Umbilical cord (tissue), 2 donors: Measurements from ENCODE around the gene C7orf57. TPM values are rescaled to one million over a fixed set of nuclear protein-coding genes. Genes with fewer than 3 reads are reported as not detected.
A peak's percentile ranks its signal among the peaks of the same experiment; 100 is the strongest.

Experiments used
- DNase-seq: peaks from one replicate; pipeline ENCODE4 v3.0.0-alpha.2; 2015; ENCODE audit warnings: low spot score
- total RNA-seq: library from RNA; depleted of rRNA; stranded (reverse); fragments of >200 nt; gene quantifications from one replicate; pipeline ENCODE4 v1.2.3, GENCODE V29; 2014; ENCODE audit warnings: low replicate concordance; ENCODE audit not compliant: insufficient read depth

Gene C7orf57
- total RNA-seq, 1 donor from 2014 or later = 1.2 TPM

DNA sequence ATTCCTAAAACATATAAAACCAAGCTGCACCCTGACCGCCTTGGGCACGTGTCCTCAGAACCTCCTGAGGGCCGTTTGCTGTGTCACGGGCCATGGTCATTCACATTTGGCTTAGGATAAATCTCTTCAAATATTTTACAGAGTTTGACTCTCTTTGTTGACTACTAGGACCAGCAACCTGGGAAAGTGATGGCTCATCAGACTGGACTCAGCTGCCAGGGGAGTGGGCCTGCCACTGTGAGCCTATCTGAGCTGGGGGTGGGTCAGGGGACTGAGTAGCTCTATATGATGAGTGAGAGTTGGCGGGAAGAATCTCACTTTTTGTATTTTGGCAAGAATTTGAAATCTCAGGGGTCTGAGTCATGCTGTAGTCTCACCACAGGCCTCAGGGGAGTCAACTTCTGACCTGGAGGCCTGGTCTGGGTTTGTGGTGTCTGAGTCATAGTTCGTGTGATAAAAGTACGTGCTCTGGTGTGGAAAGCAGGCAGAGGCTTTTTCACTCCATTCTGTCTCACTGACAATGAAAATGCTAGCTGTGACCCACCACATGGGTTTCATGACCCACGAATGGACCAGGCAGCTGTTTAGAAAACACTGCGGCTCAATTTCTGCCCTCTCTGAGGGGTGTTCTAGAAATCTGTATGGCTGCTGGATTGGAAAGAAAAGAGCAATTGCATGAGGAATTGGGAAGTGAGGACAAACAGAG lies 49.5 kb downstream of the C7orf57 start:
- DNase-seq = peak; percentile 97

DNA sequence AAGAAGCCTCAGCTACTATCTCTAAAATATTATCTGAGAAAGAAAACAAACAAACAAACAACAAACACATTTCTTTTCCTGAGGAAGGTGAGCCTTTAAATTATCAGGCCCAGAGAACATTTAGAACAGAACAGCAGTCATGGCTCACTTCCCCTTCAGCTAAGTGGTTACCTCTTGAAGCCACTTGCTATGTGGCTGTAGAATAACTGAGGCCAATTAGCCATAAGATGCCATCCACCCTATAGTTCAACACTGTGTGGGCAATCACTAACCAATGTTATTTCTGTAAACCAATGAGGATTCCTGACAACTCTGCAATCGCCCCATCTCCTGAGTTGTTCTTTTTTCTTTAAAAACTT lies 50.1 kb downstream of the C7orf57 start:
- no peak for DNase-seq

DNA sequence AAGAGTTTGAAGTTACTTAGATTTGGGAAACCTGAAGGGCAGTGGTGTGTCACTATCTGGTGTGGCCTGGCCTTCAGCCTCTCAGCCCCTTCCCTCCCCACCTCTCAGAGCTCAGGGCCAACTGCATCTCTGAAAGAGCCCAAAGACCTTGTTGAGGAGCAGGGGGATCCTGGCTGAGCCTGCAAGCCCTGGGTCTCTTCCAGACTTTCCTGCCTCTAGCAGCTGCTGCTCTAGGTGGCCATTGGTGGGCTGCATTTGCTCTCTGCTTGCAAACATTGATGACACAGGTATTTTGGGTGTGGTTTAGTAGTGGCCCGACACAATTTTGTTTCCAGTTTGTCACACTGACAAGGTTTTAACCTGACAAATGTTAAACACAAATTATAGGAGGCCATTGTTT lies 50.6 kb downstream of the C7orf57 start:
- DNase-seq = no peak

DNA sequence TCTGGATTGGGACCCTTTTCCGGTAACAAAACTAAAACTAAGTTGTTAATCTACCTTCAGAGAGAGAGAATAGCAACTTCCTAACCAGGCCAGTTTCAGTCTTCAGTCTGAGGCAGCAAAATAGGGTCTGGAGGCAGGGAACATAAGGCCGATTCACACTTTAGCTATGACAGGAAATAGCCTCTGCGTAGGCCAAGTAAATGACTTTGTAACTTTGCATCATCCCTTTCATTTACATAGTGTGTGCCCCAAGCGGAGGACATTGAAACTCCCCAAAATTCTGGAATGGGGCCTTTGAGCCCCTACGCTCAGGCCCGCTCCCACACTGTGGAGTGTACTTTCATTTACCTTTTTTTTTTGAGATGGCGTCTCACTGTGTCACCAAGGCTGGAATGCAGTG lies 52.0 kb downstream of the C7orf57 start:
- no peak for DNase-seq

DNA sequence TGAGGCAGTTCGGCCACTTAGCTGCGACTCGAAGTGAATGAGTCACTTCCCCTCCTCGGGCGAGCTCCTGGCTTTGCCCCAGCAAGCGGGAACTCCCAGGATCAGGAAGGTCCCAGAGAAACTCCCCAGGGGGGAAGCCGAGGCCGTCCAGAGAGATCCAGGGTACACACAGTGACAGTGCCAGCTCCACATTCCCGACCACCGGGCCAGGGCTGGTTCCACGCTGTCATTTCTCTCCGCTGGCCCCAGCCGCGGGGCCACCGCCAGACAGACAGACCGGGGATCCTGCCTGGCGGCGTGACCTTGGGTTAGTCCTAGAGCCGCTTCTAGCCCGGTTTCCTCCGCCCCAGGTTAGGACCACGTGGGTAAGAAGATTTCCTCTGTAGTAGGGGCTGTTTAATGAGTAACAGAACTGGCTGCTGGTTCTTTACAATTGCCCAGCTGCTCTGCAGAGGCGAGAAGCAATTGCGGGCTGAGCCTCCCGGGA lies 53.3 kb downstream of the C7orf57 start:
- DNase-seq = peak; percentile 89

DNA sequence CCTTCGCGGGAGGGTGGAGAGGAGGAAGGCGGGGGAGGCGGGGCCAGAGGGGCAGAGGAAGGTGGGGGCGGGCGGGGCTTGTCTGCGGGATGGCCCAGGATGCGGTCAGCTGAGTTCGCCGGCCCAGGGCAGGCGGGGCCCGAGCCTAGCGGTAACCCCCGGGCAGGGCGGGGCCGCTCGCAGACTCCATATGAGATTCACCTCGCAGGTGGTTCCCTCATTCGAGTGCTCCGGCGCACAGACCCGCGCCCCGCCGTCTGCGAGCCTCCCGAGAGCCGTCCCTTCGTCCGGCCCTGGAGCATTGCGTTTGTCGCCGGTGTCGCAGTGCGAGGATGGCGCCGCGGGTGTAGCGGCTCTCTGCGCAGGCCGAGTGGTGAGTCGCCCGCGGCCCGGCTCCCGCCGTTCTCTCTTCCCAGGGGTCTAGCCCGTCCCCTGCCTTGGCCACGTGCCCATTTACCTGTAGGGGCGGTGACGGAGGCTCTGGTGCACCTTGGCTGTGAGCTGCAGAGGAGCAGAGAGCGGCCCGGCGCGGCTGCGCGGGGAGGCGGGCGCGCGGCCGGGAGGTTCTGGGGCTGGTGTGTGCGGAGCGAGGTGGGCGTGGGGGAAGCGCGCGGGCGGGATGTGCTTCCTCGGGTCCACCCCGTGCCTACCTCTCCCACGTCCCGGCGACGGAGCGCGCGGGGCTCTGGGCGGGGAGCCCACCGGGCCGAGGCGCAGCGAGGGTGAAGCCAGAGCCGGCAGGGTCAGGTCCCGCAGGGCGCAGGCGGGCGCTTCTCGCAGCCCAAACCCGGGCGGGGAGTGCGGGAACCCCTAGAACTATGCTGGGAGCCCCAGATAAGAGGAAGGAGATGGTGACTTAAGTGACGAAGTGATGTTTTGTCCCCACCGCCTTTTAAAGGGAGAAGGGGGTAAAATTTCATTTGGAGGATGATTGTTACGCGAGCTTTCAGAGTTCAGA lies 54.0 kb downstream of the C7orf57 start, which contains the start of gene UPP1:
Gene UPP1 (plus strand): TSS at position 220 of the 958 bp plus-strand sequence. CDS start 5,519 bp downstream, outside the sequence.
- DNase-seq = peak; percentile 56

DNA sequence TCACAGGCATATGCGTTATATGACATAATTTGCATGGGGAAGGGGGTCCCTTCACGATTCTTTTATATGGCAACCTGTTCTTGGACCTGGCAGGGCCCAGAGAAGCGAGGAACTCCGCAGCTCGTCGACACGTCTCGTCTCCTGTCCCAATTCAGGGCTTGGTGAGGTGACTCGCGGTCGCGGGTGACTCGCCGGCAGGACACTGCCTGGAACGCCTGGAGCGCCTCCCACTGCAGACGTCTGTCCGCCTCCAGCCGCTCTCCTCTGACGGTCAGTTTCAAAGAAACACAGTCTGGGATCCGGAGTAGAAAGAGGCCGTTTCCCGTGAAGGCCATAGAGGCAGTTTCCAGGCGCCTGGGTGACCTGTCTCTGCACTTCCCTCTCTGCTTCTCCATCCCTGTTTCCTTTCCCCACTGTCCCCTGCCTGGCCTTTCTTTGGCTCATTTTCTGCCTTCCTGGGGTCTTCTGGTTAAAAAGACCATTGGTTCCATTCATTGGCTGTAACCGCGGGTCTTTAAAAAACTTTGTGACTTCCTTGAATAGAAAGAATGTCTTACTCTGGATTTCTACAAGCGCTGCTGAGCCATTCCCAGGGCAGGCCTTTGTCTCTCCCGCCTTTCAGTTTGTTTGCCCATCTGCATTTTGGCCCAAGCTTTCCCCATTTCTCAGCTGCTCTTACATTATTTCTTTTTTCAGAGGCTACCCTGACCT lies 54.9 kb downstream of the C7orf57 start:
- DNase-seq = peak; percentile 27

DNA sequence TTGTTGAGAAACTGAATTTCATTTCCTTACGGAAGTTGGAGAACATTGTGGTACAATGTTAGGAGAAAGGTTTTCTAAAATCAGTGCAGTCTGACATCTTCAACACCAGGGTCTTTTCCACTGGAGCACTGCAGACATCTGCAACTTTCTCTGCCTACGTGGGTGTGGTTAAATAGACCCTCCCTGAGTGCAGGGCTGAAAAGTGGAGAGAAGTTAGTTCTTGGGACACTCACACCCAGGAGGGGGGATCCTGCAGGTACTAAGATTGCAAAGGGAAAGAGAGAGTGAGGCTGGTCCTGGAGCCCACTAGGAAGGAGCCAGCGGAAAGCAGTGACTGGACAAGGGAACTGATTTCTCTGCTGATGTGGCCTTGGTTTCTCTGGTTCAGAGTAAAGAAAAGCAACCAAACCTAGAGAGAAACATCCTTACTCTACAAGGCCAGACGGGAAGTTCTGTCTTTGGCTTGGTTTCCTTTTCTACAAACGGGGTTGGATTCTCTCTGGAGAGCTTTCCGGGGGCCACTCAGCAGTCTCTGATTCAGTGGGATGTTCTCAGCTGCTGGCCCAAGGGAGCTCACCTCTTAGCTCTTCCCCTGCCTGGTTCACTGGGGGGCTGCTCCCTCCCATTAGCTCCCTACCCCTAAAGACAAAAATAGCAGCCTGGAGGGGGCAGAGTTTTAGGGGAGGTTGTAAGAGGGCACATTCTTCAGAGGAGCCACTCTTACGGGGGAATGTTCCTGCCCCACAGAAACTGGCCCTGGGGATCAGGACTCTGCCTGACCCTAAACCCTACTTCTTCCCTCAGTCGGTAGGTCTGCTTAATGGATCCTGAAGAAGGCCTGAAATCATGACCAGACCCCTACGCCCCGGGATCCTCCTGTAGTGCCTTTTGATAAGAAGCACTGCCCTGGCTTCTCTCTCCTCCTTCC lies 56.4 kb downstream of the C7orf57 start:
- no peak for DNase-seq

DNA sequence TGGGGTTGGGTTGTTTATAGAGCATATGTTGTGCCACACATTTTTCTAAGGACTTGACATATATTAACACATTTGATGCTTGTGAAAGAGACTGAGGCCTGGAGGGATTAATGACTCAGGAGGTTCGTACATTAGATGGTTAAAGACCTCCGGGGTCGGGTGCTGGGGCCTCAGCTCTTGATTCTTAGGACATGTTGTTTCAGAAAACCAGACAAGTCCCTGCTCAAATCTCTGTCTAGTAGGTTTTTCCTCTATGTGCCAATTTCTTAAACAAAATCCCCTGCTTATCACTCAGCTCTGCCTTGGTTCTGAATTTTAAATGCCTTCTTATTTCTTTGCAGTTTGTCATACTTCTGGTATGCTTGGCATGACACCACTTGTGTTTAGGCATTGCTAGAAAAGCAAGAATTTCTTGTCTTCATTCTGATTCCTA lies 59.5 kb downstream of the C7orf57 start:
- peak; percentile 85 for DNase-seq

DNA sequence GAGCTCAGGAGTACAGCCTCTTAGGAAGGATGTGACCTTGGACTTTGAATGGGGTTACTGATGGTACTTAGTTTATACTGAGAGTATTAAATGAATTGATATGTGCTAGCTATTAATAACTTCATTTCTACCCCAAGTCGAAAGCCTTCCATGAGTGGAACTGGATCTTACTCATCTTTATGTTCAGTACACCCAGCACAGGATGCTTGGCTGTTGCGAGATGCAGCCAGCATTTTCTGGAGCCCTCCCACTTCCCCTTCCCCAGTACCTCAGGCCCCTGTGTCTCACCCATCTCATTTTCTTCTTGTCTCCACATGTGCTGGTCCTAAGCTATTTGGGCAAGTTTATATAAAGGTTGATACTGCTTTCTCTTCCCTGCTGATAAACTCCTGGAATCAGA lies 60.9 kb downstream of the C7orf57 start:
- DNase-seq = no peak

DNA sequence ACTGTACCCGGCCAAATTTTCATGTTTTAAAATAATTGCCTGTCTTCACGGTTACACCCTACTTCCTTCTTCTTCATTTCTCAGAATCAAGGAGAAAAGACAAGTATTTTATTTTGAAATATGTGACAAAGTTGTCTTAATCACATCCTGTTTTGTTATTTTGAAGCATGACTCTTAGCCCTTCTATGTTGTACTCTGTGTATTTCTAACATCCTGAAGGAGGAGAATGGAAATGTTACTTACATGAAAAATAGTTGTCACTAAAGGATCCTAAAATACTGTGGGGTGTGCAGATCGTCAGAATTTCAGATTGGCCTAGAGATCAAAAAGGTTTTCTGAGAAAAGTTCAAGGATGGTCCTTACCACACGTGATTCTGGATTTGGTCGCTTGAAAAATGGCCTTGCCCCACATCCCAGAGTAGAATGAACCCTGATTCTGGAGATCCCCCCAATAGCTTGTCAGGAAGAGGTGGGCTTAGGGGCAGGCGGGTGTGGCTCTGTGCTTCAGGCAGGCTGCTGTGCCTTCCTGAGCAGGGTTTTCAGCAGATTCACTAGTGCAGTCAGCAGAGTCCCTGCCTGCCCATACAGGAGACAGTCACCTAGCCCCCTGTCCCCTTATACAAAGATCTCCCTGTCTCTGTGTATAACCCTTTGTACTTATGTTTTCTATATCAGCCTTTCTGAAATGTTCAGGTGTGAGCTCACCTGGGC lies 62.3 kb downstream of the C7orf57 start:
- DNase-seq = no peak

DNA sequence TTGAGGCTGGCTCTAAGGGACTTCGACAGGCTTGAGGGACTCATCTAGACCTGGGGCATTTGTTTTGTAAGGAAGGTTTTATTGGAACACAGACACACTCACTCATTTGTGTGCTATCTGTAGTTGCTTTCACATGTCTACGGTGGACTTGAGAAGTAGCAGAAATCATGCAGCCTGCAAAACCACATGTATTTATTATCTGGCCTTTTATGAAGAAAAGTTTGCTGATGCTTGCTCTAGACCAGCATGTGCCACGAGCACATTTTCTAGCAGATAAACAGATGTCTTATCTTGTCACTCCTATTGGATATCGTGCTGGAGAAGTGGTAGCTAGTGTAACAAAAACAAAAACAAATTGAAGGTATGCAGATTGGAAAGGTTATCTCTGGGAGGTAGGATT lies 63.5 kb downstream of the C7orf57 start:
- DNase-seq = peak; percentile 55

DNA sequence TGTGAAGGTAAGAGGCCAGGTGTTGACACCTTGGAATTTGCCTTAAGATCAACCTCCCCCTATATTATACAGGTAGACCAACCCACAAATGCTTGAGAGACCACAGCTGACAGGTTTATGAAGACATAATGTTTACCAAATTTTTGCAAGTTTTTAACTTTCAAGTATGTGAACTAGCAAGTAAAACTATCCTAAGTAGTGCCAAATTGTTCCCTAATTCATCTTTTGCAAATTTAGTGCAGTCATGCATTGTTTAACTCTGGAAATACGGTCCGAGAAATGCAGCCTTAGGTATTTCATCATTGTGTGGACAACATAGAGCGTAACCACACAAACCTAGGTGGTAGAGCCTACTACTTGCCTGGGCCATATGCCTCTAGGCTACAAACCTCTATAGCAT lies 64.4 kb downstream of the C7orf57 start:
- no peak for DNase-seq

DNA sequence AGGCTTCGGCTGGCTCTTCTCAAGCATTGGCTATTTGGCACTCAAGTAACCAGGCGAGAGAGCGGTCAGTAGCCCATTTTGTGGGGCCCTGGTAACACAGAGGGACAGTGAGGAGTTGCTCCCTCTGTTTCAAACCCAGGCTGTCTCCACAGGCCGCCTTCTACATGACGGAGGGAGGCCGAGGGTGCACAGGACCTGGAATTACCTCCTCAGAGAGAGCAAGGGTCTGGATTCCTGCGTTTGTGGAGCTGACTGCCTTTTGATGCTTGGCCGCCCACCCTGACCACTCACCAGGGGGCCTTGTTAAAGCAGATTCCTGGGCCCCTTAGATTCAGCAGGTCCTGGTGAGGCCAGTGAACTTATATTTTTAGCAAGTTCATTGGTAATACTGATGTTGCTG lies 66.0 kb downstream of the C7orf57 start:
- DNase-seq = no peak

DNA sequence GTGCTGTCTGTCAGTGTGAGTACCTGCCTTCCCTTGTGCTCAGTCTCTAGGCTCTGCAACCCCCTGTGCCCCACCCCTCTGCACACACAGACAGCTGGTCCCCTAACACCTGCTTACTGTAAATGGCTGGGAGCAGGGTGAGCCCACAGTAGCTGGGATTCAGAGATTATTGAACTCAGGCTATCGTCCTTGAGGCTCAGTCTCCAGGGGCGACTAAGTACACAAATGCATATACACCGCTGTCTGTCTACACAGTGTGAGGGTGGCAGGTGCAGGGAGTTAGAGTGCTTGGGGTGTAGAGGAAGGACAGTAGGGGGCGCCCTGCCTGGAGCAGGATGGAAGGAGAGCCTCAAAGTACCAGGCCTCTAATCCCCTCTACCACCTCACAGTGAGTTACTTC lies 66.6 kb downstream of the C7orf57 start:
- no peak for DNase-seq

DNA sequence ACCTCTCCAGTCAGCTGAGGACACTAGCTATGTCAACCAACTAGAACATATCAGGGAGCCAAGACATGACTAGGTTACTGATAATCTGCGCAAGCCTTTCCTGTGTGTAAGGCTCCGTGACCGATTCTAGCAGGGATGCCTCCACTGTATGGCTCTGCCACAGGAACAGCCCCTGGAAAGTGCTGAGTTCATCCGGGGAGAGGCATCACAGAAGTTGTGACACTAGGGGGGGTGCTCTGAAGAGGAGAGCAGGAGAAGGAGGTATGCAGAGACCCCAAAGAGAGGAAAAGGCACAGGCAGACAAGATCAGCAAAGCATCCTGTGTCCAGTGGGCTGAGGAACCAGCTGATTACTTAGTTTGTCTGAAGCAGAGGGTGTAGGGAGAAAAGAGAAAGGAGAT lies 67.2 kb downstream of the C7orf57 start:
- DNase-seq = no peak

DNA sequence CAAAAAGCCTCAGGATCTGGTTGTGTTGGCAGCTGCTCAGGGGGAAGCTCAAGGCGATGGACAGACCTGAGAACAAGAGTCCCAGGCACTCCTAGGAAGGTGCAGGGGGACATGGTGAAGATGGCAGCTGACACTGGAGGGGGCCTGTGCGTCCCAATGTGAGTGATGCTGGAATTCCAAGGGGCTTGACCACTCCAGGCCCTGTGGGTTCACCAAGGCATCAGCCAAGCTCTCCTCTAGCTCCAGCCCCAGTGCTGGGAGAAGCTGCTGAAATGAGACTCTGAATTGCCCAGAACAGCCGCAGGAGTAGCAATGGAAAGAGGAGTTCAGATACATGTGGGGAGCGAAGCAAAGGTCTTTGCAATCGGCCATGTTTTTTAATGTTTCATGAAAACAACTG lies 69.7 kb downstream of the C7orf57 start:
- no peak for DNase-seq

DNA sequence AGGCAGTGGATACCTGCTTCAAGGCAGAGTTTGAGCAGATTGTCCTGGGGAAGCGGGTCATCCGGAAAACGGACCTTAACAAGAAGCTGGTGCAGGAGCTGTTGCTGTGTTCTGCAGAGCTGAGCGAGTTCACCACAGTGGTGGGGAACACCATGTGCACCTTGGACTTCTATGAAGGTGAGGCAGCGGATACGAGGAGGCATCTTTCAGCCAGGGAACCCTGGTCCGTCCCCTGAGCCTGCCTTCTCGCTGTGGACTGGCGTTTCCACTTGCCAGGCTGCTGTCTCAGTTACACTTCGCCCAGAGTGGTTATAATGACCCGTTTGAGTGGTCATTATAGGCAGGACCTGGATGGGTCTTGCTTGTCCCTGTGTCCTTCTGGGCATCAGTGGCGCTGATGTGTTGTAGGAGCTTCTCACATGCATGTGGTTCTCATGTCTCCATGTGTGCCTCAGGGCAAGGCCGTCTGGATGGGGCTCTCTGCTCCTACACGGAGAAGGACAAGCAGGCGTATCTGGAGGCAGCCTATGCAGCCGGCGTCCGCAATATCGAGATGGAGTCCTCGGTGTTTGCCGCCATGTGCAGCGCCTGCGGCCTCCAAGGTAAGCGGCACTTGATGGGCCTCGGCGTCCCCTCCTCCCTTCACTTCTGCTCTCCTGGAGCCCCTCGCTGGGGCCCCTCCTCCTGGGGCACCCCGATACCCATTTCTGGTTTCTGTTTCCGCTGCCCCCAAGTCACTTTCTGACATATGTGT lies 71.7 kb downstream of the C7orf57 start:
- DNase-seq = no peak

DNA sequence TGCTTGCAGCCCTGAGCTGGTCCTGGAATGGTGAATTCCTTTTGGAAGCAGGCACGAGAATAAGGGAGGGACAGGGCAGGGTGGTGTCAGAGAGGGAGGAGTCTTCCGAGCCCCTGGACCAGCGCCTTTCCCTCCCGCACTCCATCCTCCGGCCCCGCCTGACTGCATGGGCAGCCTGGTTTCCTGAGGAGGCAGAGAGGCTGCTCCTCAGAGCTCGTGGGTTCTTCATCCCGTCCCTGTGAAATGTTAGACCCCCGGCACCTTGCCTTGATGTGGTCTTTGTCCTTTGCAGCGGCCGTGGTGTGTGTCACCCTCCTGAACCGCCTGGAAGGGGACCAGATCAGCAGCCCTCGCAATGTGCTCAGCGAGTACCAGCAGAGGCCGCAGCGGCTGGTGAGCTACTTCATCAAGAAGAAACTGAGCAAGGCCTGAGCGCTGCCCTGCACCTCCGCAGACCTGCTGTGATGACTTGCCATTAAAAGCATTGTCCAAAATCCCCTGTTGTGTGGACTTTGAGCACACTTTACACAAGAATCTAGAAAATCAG lies 72.7 kb downstream of the C7orf57 start:
- DNase-seq = no peak
